A673 (cell line): ENCODE data around the gene TMPRSS2. TPM values are rescaled to one million over a fixed set of nuclear protein-coding genes. Genes with fewer than 3 reads are reported as not detected.

ENCODE experiments used
- BruUV-seq: library from RNA; stranded (reverse); fragments of 400-500 nt; replicated peaks from 2 replicates; lab custom pipeline; 2021; lab: Mats Ljungman, UMichigan
- CTCF ChIA-PET: fragments of 300-600 bp; sonication (Branson Sonifier 250); formaldehyde crosslinking; loops from one replicate; lab custom pipeline; 2022; ENCODE audit warnings: antibody characterized with exemption; lab: Charles Lee
- POLR2A ChIA-PET: fragments of 300-600 bp; sonication (Branson Sonifier 250); formaldehyde crosslinking; loops from one replicate; lab custom pipeline; 2022; ENCODE audit warnings: antibody characterized with exemption; ENCODE audit not compliant: low non-redundant PET; lab: Charles Lee
- DNase-seq: peaks from one replicate; pipeline ENCODE4 v3.0.0-alpha.2; 2015; ENCODE audit warnings: low spot score
- H3K27ac ChIP-seq: fragments of 200-600 bp; sonication (generic); 2 replicates; pipeline ENCODE4 v1.5.1; 2016; ENCODE audit warnings: mixed run types, low read depth, mild to moderate bottlenecking, mixed read lengths, antibody characterized with exemption, low read length; ENCODE audit not compliant: poor library complexity, severe bottlenecking
- H3K27me3 ChIP-seq: fragments of 200-600 bp; sonication (generic); replicated peaks from 2 replicates; pipeline ENCODE4 v1.6.1; 2017; ENCODE audit warnings: mixed run types, low read depth, mild to moderate bottlenecking, mixed read lengths, antibody characterized with exemption, low read length; ENCODE audit not compliant: insufficient read depth, poor library complexity
- H3K36me3 ChIP-seq: fragments of 200-600 bp; sonication (generic); 2 replicates; pipeline ENCODE4 v1.6.1; 2016; ENCODE audit warnings: mixed run types, mild to moderate bottlenecking, mixed read lengths, antibody characterized with exemption, low read length; ENCODE audit not compliant: insufficient read depth, poor library complexity, severe bottlenecking
- H3K4me1 ChIP-seq: fragments of 200-600 bp; sonication (generic); 2 replicates; pipeline ENCODE4 v1.6.1; 2017; ENCODE audit warnings: mixed run types, mild to moderate bottlenecking, mixed read lengths, antibody characterized with exemption, low read length; ENCODE audit not compliant: insufficient read depth, poor library complexity, severe bottlenecking
- H3K4me3 ChIP-seq: fragments of 200-600 bp; sonication (generic); 2 replicates; pipeline ENCODE4 v1.5.1; 2016; ENCODE audit warnings: low read depth, mixed run types, mild to moderate bottlenecking, mixed read lengths, low read length; ENCODE audit not compliant: poor library complexity, severe bottlenecking
- H3K9me3 ChIP-seq: fragments of 200-600 bp; sonication (generic); 2 replicates; pipeline ENCODE4 v1.6.1; 2016; ENCODE audit warnings: mixed run types, low read depth, mild to moderate bottlenecking, mixed read lengths, antibody characterized with exemption, low read length; ENCODE audit not compliant: poor library complexity, severe bottlenecking
- EZH2 ChIP-seq: fragments of 200-600 bp; sonication (generic); IDR thresholded peaks from 2 replicates; pipeline ENCODE4 v1.6.1; 2017; ENCODE audit warnings: borderline replicate concordance, low read depth, mild to moderate bottlenecking, mixed read lengths, antibody characterized with exemption, low read length; ENCODE audit not compliant: poor library complexity, severe bottlenecking
- intact Hi-C: fragments of 100-400 bp; cut with micrococcal nuclease; formaldehyde crosslinking; loops from one replicate; pipeline ENCODE4 v1.10.0; 2022; ENCODE audit not compliant: unreplicated experiment
- total RNA-seq: library from RNA; stranded (reverse); gene quantifications from 2 replicates; pipeline ENCODE4 v1.2.3, GENCODE V29; 2021
- TF ChIP-seq, protein P1 (sequence below): fragments of 300-800, 200-600 bp; sonication (generic); conservative IDR thresholded peaks from 2 replicates; pipeline ENCODE4 v1.5.1; 2017; ENCODE audit warnings: low read depth, mild to moderate bottlenecking, antibody characterized with exemption, low read length, moderate library complexity, mixed read lengths

TMPRSS2 gene
- total RNA-seq, 1 experiment from 2014 or later = not detected

DNA sequence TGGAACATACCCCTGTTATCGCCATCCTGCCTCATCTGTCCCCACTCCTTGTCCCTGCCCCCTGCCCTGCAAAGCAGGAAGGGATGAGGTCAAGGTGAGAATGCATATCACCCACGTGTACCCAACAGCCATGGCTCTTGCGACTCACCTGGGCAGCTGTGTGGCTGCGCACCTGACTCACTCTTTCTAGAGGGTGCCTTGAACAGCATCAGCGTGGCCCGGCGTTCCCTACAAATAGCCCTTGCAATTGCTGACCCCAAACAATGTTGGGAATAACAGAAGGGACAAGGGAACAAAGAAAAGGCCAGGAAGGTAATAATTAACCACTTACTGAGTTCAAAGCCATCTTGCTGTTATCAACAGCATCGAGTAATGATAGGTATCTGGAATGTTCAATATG lies 10.2 kb downstream of the TMPRSS2 start:
- no TSS peak for BruUV-seq
- no peak overlapping the region for H3K4me3 ChIP-seq
- DNase-seq = no peak
- TF ChIP-seq, protein P1, sequence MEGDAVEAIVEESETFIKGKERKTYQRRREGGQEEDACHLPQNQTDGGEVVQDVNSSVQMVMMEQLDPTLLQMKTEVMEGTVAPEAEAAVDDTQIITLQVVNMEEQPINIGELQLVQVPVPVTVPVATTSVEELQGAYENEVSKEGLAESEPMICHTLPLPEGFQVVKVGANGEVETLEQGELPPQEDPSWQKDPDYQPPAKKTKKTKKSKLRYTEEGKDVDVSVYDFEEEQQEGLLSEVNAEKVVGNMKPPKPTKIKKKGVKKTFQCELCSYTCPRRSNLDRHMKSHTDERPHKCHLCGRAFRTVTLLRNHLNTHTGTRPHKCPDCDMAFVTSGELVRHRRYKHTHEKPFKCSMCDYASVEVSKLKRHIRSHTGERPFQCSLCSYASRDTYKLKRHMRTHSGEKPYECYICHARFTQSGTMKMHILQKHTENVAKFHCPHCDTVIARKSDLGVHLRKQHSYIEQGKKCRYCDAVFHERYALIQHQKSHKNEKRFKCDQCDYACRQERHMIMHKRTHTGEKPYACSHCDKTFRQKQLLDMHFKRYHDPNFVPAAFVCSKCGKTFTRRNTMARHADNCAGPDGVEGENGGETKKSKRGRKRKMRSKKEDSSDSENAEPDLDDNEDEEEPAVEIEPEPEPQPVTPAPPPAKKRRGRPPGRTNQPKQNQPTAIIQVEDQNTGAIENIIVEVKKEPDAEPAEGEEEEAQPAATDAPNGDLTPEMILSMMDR = no peak
- TF ChIP-seq EZH2 = no peak
- no peaks in the 10 kb centered on the region for H3K4me1 ChIP-seq
- intact Hi-C loops = no loop called here
- no peaks in the 10 kb centered on the region for H3K9me3 ChIP-seq
- H3K36me3 ChIP-seq = no peaks in the 10 kb centered on the region
- POLR2A ChIA-PET = no interaction called here
- H3K27me3 ChIP-seq = peaks cover 3% of the 10 kb centered on the region
- CTCF ChIA-PET = no interaction called here
- no peak overlapping the region for H3K27ac ChIP-seq

GRCh38 chr21:41497008-41497407 lies 10.9 kb downstream of the TMPRSS2 start:
- H3K36me3 ChIP-seq = no peaks in the 10 kb centered on the region
- no peaks in the 10 kb centered on the region for H3K9me3 ChIP-seq
- intact Hi-C loops = no loop called here
- no peak for DNase-seq
- BruUV-seq = no TSS peak
- no peak for TF ChIP-seq EZH2
- H3K27me3 ChIP-seq = peaks cover 3% of the 10 kb centered on the region
- POLR2A ChIA-PET = no interaction called here
- no peak overlapping the region for H3K27ac ChIP-seq
- H3K4me1 ChIP-seq = no peaks in the 10 kb centered on the region
- CTCF ChIA-PET = no interaction called here
- no peak overlapping the region for H3K4me3 ChIP-seq

- ChIA-PET POLR2A (no interaction called here), CTCF (no interaction called here)
- H3K4me3 ChIP-seq = no peak overlapping the region
- H3K36me3 ChIP-seq = no peaks in the 10 kb centered on the region
- intact Hi-C loops = no loop called here
- no peak overlapping the region for H3K27ac ChIP-seq
- H3K27me3 ChIP-seq = no peaks in the 10 kb centered on the region
- TF ChIP-seq EZH2 = no peak
- TF ChIP-seq, protein P1 = no peak
- no TSS peak for BruUV-seq
- DNase-seq = no peak
- no peaks in the 10 kb centered on the region for H3K4me1 ChIP-seq
- H3K9me3 ChIP-seq = no peaks in the 10 kb centered on the region
These were observed 13.7 kb downstream of the TMPRSS2 start for GRCh38 chr21:41494242-41494641.

GRCh38 chr21:41491412-41491811 lies 16.5 kb downstream of the TMPRSS2 start:
- ChIA-PET CTCF (no interaction called here), POLR2A (no interaction called here)
- no TSS peak for BruUV-seq
- no peak overlapping the region for H3K4me3 ChIP-seq
- H3K4me1 ChIP-seq = no peaks in the 10 kb centered on the region
- no peaks in the 10 kb centered on the region for H3K27me3 ChIP-seq
- H3K9me3 ChIP-seq = no peaks in the 10 kb centered on the region
- no peak overlapping the region for H3K27ac ChIP-seq
- no peak for TF ChIP-seq EZH2
- TF ChIP-seq, protein P1 = no peak
- no peak for DNase-seq
- intact Hi-C loops = no loop called here
- no peaks in the 10 kb centered on the region for H3K36me3 ChIP-seq
